HEK293T (cell line): ENCODE results near the gene PEX26.
"Not testable (repeated sequence)": the region's sequence is repeated elsewhere in the genome, so short reads cannot be mapped to it uniquely, and the experiment has no call there.

Experiments used
- CTCF ChIA-PET: fragments of 350-600 bp; formaldehyde crosslinking; extraction: SDS; loops from one replicate; lab custom pipeline; 2021; ENCODE audit warnings: antibody characterized with exemption, inconsistent platforms; lab: Yijun Ruan, JAX
- POLR2A ChIA-PET: fragments of 350-600 bp; formaldehyde crosslinking; extraction: SDS; loops from one replicate; lab custom pipeline; 2020; ENCODE audit warnings: antibody characterized with exemption, inconsistent platforms; lab: Yijun Ruan, JAX
- DNase-seq: peaks from one replicate; pipeline ENCODE4 v3.0.0; 2012; ENCODE audit warnings: mixed read lengths; ENCODE audit errors: extremely low spot score
- ARNT ChIP-seq: fragments of 450-650 bp; IDR thresholded peaks from 2 replicates; pipeline ENCODE4 v1.6.1; 2017; ENCODE audit warnings: mild to moderate bottlenecking
- BHLHE40 ChIP-seq: fragments of 450-650 bp; IDR thresholded peaks from 2 replicates; pipeline ENCODE4 v1.6.1; 2016; ENCODE audit warnings: mild to moderate bottlenecking, moderate library complexity, borderline replicate concordance
- CTBP1 ChIP-seq: fragments of 450-650 bp; IDR thresholded peaks from 2 replicates; pipeline ENCODE4 v1.6.1; 2016; ENCODE audit warnings: borderline replicate concordance
- ELF4 ChIP-seq: fragments of 450-650 bp; IDR thresholded peaks from 2 replicates; pipeline ENCODE4 v1.6.1; 2017; ENCODE audit warnings: antibody characterized with exemption
- FOXA1 ChIP-seq: fragments of 450-650 bp; IDR thresholded peaks from 2 replicates; pipeline ENCODE4 v1.6.1; 2016; ENCODE audit warnings: mild to moderate bottlenecking
- FOXK2 ChIP-seq: fragments of 450-650 bp; IDR thresholded peaks from 2 replicates; pipeline ENCODE4 v1.6.1; 2016; ENCODE audit warnings: mild to moderate bottlenecking
- FOXM1 ChIP-seq: fragments of 450-650 bp; IDR thresholded peaks from 2 replicates; pipeline ENCODE4 v1.6.1; 2017; ENCODE audit warnings: mild to moderate bottlenecking, borderline replicate concordance
- HDGF ChIP-seq: fragments of 450-650 bp; IDR thresholded peaks from 2 replicates; pipeline ENCODE4 v1.6.1; 2017; ENCODE audit warnings: antibody characterized with exemption, borderline replicate concordance
- L3MBTL2 ChIP-seq: fragments of 450-650 bp; conservative IDR thresholded peaks from 2 replicates; pipeline ENCODE4 v1.6.1; 2016; ENCODE audit warnings: mild to moderate bottlenecking
- LEF1 ChIP-seq: fragments of 450-650 bp; IDR thresholded peaks from 2 replicates; pipeline ENCODE4 v1.6.1; 2017; ENCODE audit warnings: mild to moderate bottlenecking, borderline replicate concordance
- NFRKB ChIP-seq: fragments of 450-650 bp; IDR thresholded peaks from 2 replicates; pipeline ENCODE4 v1.6.1; 2016; ENCODE audit warnings: mild to moderate bottlenecking, moderate library complexity
- PKNOX1 ChIP-seq: fragments of 450-650 bp; IDR thresholded peaks from 2 replicates; pipeline ENCODE4 v1.6.1; 2016
- SP1 ChIP-seq: fragments of 450-650 bp; IDR thresholded peaks from 2 replicates; pipeline ENCODE4 v1.6.1; 2017
- SUZ12 ChIP-seq: fragments of 450-650 bp; IDR thresholded peaks from 2 replicates; pipeline ENCODE4 v1.6.1; 2016; ENCODE audit warnings: mild to moderate bottlenecking
- TARDBP ChIP-seq: fragments of 450-650 bp; IDR thresholded peaks from 2 replicates; pipeline ENCODE4 v1.6.1; 2016
- ZNF384 ChIP-seq: fragments of 450-650 bp; IDR thresholded peaks from 2 replicates; pipeline ENCODE4 v1.6.1; 2016

The PEX26 gene

GRCh38 chr22:18033204-18033998, 44.4 kb upstream of the PEX26 start:
- no peak for DNase-seq
- ChIA-PET CTCF (interaction anchor here (0.6 to 0.8 kb wide), 4 partner anchors 21 to 61 kb away, joined by 3 to 4 read pairs (median 3); no protein-coding TSS in a partner anchor), POLR2A (no interaction called here)
- no peak for TF ChIP-seq FOXM1
- TF ChIP-seq FOXA1, result no peak
- TF ChIP-seq HDGF, result no peak
- TF ChIP-seq CTBP1, result no peak
- no peak for TF ChIP-seq ZNF384
- TF ChIP-seq NFRKB, result no peak
- TF ChIP-seq ELF4, result no peak
- TF ChIP-seq TARDBP, result no peak
- no peak for TF ChIP-seq SP1

GRCh38 chr22:18034076-18034475, 43.7 kb upstream of the PEX26 start:
- ChIA-PET POLR2A (no interaction called here), CTCF (no interaction called here)
- no peak for TF ChIP-seq TARDBP
- TF ChIP-seq HDGF, result no peak
- no peak for TF ChIP-seq ELF4
- no peak for TF ChIP-seq FOXK2
- TF ChIP-seq L3MBTL2, result no peak
- TF ChIP-seq BHLHE40, result no peak
- no peak for TF ChIP-seq FOXA1
- TF ChIP-seq NFRKB, result no peak
- TF ChIP-seq ZNF384, result no peak
- no peak for TF ChIP-seq ARNT
- no peak for TF ChIP-seq PKNOX1
- TF ChIP-seq CTBP1, result no peak
- TF ChIP-seq FOXM1, result no peak
- TF ChIP-seq SP1, result no peak
- TF ChIP-seq SUZ12, result no peak
- TF ChIP-seq LEF1, result no peak
- DNase-seq, result no peak

GRCh38 chr22:18035751-18036150, 42.0 kb upstream of the PEX26 start:
- TF ChIP-seq HDGF (no peak), PKNOX1 (peak; percentile 43; the same call in 1 of the 2 replicates), SUZ12 (no peak)
- CTCF ChIA-PET, result no interaction called here
- POLR2A ChIA-PET, result interaction anchor here (0.5 kb wide), 1 partner anchor 10 kb away, joined by 3 read pairs; no protein-coding TSS in a partner anchor
- DNase-seq, result no peak

- DNase-seq, CTCF ChIA-PET, POLR2A ChIA-PET: not testable (repeated sequence)
Observed at GRCh38 chr22:18040898-18041297, 36.9 kb upstream of the PEX26 start.

- DNase-seq, result no peak
- CTCF ChIA-PET, result no interaction called here
- TF ChIP-seq SP1 (no peak), FOXM1 (no peak)
- POLR2A ChIA-PET, result no interaction called here
Observed at GRCh38 chr22:18042685-18043084, 35.1 kb upstream of the PEX26 start.

GRCh38 chr22:18044548-18045271, 33.1 kb upstream of the PEX26 start:
- CTCF ChIA-PET, result interaction anchor here (1.5 kb wide), 1 partner anchor 13 kb away, joined by 3 read pairs; no protein-coding TSS in a partner anchor
- no peak for TF ChIP-seq SP1
- TF ChIP-seq ZNF384, result no peak
- no peak for TF ChIP-seq TARDBP
- TF ChIP-seq FOXM1, result no peak
- no peak for TF ChIP-seq SUZ12
- no peak for TF ChIP-seq BHLHE40
- DNase-seq, result no peak
- POLR2A ChIA-PET, result interaction anchor here (1.0 kb wide), 1 partner anchor 33 kb away, joined by 3 read pairs; the partner anchor contains the start of gene PEX26

GRCh38 chr22:18045794-18046193, 32.0 kb upstream of the PEX26 start:
- ChIA-PET POLR2A (no interaction called here), CTCF (no interaction called here)
- no peak for DNase-seq
- TF ChIP-seq BHLHE40 (no peak), ELF4 (no peak), SUZ12 (no peak), CTBP1 (no peak), TARDBP (no peak), NFRKB (no peak), SP1 (no peak), PKNOX1 (no peak), HDGF (no peak), FOXM1 (no peak), LEF1 (no peak), ZNF384 (no peak), FOXK2 (no peak)
